Measurements from ENCODE around the gene KRT83. TPM values are rescaled to one million over a fixed set of nuclear protein-coding genes. Genes with fewer than 3 reads are reported as not detected.

The KRT83 gene
- total and polyA plus RNA-seq, 4 donors: not detected

- TF ChIP-seq, protein P1, sequence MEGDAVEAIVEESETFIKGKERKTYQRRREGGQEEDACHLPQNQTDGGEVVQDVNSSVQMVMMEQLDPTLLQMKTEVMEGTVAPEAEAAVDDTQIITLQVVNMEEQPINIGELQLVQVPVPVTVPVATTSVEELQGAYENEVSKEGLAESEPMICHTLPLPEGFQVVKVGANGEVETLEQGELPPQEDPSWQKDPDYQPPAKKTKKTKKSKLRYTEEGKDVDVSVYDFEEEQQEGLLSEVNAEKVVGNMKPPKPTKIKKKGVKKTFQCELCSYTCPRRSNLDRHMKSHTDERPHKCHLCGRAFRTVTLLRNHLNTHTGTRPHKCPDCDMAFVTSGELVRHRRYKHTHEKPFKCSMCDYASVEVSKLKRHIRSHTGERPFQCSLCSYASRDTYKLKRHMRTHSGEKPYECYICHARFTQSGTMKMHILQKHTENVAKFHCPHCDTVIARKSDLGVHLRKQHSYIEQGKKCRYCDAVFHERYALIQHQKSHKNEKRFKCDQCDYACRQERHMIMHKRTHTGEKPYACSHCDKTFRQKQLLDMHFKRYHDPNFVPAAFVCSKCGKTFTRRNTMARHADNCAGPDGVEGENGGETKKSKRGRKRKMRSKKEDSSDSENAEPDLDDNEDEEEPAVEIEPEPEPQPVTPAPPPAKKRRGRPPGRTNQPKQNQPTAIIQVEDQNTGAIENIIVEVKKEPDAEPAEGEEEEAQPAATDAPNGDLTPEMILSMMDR (IDR thresholded peaks at IDR 0.05; ENCODE audit: control extremely low read depth, extremely low read depth): no peak
- WGBS, 2 donors: 85 to 87% methylated on average over 14 of the region's 14 CpGs
- Histone ChIP-seq H3K4me1 (ENCODE audit: control insufficient read depth in 5 of 5, insufficient read depth in 5 of 5, low read length in 5 of 5) (peaks cover 0 to 9% (median 0%) of the 10 kb centered on the region in 5 donors), H3K36me3 (ENCODE audit: control insufficient read depth in 4 of 4, insufficient read depth in 4 of 4, low read length in 4 of 4) (no peaks in the 10 kb centered on the region), H3K9ac (ENCODE audit: insufficient read depth in 1 of 2, low read length in 2 of 2) (no peak overlapping the region), H3K27ac (ENCODE audit: low read depth in 1 of 2, low read length in 1 of 2) (no peak overlapping the region), H3K4me3 (no peak overlapping the region), H3K27me3 (ENCODE audit: control insufficient read depth in 3 of 3, insufficient read depth in 3 of 3, low read length in 2 of 3) (peaks cover 0 to 10% (median 0%) of the 10 kb centered on the region in 3 donors), H3K9me3 (ENCODE audit: control insufficient read depth in 4 of 4, insufficient read depth in 3 of 4, low read length in 3 of 4) (peaks cover 0 to 3% (median 0%) of the 10 kb centered on the region in 4 donors)
- DNase-seq (no peak), ATAC-seq (ENCODE audit: insufficient read depth, low FRiP score) (no peak)
These were observed 43.8 kb upstream of the KRT83 start for GRCh38 chr12:52364901-52365489.

DNA sequence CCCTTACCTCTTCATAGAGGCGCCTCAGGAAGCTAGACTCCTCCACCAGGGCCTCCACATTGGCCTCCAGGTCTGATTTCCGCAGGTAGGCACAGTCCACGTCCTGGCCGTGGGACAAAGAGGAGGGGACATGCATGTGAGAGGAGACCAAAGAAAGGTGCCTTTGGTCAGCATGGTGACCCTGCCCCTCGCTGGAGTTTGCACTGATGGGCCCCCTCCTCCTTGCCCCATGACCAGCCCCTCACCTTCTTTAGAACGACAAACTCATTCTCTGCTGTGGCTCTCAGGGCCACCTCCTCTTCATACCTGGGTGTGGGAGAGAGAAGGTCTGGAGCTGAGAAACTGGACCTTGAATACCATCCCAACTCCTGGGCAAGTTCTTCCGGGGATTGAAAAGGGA is 42.9 kb upstream of the KRT83 start:
- Histone ChIP-seq H3K9me3 (ENCODE audit: control insufficient read depth in 4 of 4, insufficient read depth in 3 of 4, low read length in 3 of 4) (peaks cover 0 to 3% (median 0%) of the 10 kb centered on the region in 4 donors), H3K27ac (ENCODE audit: low read depth in 1 of 2, low read length in 1 of 2) (no peak overlapping the region), H3K4me1 (ENCODE audit: control insufficient read depth in 5 of 5, insufficient read depth in 5 of 5, low read length in 5 of 5) (peaks cover 0 to 16% (median 0%) of the 10 kb centered on the region in 5 donors), H3K4me3 (no peak overlapping the region), H3K9ac (ENCODE audit: insufficient read depth in 1 of 2, low read length in 2 of 2) (no peak overlapping the region), H3K27me3 (ENCODE audit: control insufficient read depth in 3 of 3, insufficient read depth in 3 of 3, low read length in 2 of 3) (peaks cover 0 to 10% (median 0%) of the 10 kb centered on the region in 3 donors), H3K36me3 (ENCODE audit: control insufficient read depth in 4 of 4, insufficient read depth in 4 of 4, low read length in 4 of 4) (no peaks in the 10 kb centered on the region)
- no peak for ATAC-seq (ENCODE audit: insufficient read depth, low FRiP score)
- 82 to 83% methylated on average over 7 of the region's 7 CpGs for WGBS, 2 donors
- TF ChIP-seq, protein P1 (IDR thresholded peaks at IDR 0.05; ENCODE audit: control extremely low read depth, extremely low read depth): no peak
- DNase-seq: no peak

DNA sequence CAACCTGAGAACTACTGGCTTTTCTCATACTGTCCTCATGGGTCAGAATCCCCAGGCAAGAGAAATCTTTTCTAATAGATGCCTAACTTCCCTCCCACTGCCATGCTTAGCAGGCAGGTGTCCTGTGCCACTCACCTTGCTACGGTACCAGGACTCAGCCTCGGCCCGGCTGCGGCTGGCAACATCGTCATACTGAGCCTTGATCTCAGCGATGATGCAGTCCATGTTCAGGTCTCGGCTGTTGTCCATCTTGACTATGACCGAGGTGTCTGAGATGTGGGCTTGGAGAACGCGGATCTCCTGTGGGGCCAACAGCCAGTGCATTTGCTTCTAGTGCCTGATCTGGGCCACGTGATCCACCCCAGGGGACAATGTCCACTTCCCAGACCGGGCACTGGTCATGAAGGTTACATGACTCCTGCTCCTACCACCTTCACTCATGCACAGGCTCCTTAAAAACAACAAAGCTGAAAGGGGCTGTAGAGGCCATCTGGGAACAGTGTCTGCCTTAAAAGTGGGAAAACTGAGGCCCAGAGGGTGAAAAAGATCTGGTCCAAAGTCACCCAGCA is 42.0 kb upstream of the KRT83 start:
- Histone ChIP-seq H3K4me1 (ENCODE audit: control insufficient read depth in 5 of 5, insufficient read depth in 5 of 5, low read length in 5 of 5) (peaks cover 0 to 16% (median 0%) of the 10 kb centered on the region in 5 donors), H3K9me3 (ENCODE audit: control insufficient read depth in 4 of 4, insufficient read depth in 3 of 4, low read length in 3 of 4) (peaks cover 0 to 3% (median 0%) of the 10 kb centered on the region in 4 donors), H3K27me3 (ENCODE audit: control insufficient read depth in 3 of 3, insufficient read depth in 3 of 3, low read length in 2 of 3) (peaks cover 0 to 8% (median 0%) of the 10 kb centered on the region in 3 donors), H3K36me3 (ENCODE audit: control insufficient read depth in 4 of 4, insufficient read depth in 4 of 4, low read length in 4 of 4) (no peaks in the 10 kb centered on the region), H3K4me3 (no peak overlapping the region), H3K27ac (ENCODE audit: low read depth in 1 of 2, low read length in 1 of 2) (no peak overlapping the region), H3K9ac (ENCODE audit: insufficient read depth in 1 of 2, low read length in 2 of 2) (no peak overlapping the region)
- 94 to 96% methylated on average over 12 of the region's 12 CpGs for WGBS, 2 donors
- TF ChIP-seq, protein P1 (IDR thresholded peaks at IDR 0.05; ENCODE audit: control extremely low read depth, extremely low read depth): no peak
- ATAC-seq (ENCODE audit: insufficient read depth, low FRiP score) (no peak), DNase-seq (no peak)
